Panc1 (cell line): ENCODE results near the gene THSD7A.

ENCODE experiments used
- POLR2AphosphoS5 ChIP-seq: IDR thresholded peaks from 2 replicates; pipeline ENCODE4 v1.6.1; 2012; ENCODE audit warnings: mild to moderate bottlenecking, low read depth, low read length, moderate library complexity
- TCF7L2 ChIP-seq: IDR thresholded peaks from 2 replicates; pipeline ENCODE4 v1.6.1; 2011; ENCODE audit warnings: mild to moderate bottlenecking, low read depth, low read length, inconsistent platforms
- TF ChIP-seq, protein P1 (sequence below): fragments of 450-650 bp; IDR thresholded peaks from 2 replicates; pipeline ENCODE4 v1.5.1; 2017; ENCODE audit warnings: mild to moderate bottlenecking
- TF ChIP-seq, protein P2 (sequence below), 2 experiments: IDR thresholded peaks; 2 replicates each; pipeline ENCODE4 v1.6.1; 2011 to 2012; ENCODE audit warnings: low read depth in 2 of 2, control low read depth in 1 of 2, low read length in 1 of 2, mild to moderate bottlenecking in 1 of 2, moderate library complexity in 1 of 2; ENCODE audit not compliant: insufficient read depth in 1 of 2

DNA sequence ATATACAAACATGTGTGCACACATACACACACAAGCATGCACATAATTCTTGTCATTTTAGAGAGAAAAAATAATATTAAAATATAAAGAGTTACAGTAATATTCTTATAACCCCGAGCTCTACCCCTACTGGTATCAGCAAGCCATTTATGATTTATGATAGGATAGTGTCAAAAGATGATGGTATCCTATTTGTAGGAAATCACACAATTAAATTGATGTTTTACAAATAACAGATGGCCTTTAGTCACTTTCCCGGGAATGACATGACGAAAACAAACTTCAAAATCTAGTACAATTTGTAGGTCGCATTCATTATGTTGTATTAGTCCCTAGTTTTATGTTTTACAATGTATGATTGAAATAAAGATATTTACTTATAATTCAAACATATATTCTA, 36.8 kb downstream of the THSD7A start:
- TF ChIP-seq, protein P1, sequence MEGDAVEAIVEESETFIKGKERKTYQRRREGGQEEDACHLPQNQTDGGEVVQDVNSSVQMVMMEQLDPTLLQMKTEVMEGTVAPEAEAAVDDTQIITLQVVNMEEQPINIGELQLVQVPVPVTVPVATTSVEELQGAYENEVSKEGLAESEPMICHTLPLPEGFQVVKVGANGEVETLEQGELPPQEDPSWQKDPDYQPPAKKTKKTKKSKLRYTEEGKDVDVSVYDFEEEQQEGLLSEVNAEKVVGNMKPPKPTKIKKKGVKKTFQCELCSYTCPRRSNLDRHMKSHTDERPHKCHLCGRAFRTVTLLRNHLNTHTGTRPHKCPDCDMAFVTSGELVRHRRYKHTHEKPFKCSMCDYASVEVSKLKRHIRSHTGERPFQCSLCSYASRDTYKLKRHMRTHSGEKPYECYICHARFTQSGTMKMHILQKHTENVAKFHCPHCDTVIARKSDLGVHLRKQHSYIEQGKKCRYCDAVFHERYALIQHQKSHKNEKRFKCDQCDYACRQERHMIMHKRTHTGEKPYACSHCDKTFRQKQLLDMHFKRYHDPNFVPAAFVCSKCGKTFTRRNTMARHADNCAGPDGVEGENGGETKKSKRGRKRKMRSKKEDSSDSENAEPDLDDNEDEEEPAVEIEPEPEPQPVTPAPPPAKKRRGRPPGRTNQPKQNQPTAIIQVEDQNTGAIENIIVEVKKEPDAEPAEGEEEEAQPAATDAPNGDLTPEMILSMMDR, result no peak
- TF ChIP-seq, protein P2, sequence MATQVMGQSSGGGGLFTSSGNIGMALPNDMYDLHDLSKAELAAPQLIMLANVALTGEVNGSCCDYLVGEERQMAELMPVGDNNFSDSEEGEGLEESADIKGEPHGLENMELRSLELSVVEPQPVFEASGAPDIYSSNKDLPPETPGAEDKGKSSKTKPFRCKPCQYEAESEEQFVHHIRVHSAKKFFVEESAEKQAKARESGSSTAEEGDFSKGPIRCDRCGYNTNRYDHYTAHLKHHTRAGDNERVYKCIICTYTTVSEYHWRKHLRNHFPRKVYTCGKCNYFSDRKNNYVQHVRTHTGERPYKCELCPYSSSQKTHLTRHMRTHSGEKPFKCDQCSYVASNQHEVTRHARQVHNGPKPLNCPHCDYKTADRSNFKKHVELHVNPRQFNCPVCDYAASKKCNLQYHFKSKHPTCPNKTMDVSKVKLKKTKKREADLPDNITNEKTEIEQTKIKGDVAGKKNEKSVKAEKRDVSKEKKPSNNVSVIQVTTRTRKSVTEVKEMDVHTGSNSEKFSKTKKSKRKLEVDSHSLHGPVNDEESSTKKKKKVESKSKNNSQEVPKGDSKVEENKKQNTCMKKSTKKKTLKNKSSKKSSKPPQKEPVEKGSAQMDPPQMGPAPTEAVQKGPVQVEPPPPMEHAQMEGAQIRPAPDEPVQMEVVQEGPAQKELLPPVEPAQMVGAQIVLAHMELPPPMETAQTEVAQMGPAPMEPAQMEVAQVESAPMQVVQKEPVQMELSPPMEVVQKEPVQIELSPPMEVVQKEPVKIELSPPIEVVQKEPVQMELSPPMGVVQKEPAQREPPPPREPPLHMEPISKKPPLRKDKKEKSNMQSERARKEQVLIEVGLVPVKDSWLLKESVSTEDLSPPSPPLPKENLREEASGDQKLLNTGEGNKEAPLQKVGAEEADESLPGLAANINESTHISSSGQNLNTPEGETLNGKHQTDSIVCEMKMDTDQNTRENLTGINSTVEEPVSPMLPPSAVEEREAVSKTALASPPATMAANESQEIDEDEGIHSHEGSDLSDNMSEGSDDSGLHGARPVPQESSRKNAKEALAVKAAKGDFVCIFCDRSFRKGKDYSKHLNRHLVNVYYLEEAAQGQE (IDR thresholded peaks at IDR 0.05; ENCODE audit: insufficient read depth in 1 of 2, low read depth in 2 of 2, low read length in 1 of 2), result no peak
- TF ChIP-seq POLR2AphosphoS5, result no peak
- no peak for TF ChIP-seq TCF7L2
